ENCODE measurements around the gene MRPL50. TPM values are rescaled to one million over a fixed set of nuclear protein-coding genes. Genes with fewer than 3 reads are reported as not detected.
A peak's percentile ranks its signal among the peaks of the same experiment; 100 is the strongest.
"Not testable (repeated sequence)": the region's sequence is repeated elsewhere in the genome, so short reads cannot be mapped to it uniquely, and the experiment has no call there.

The MRPL50 gene
- total and polyA plus RNA-seq, 2 experiments from 2014 or later = 25.5 to 59.0 TPM

- no peak for TF ChIP-seq REST (IDR thresholded peaks at IDR 0.05; ENCODE audit: unreplicated experiment)
Observed at GRCh38 chr9:101387871-101388506, 10.4 kb downstream of the MRPL50 start (continued).

- H3K27ac ChIP-seq (ENCODE audit: low read depth); H3K27me3 ChIP-seq (ENCODE audit: insufficient read depth); H3K79me2 ChIP-seq (replicated peaks; ENCODE audit: insufficient read depth); H3K4me3 Mint-ChIP-seq; H3K9me2 ChIP-seq (ENCODE audit: insufficient read depth); H3F3A ChIP-seq (replicated peaks; ENCODE audit: low read depth); H2AFZ ChIP-seq; H4K20me1 ChIP-seq (replicated peaks; ENCODE audit: insufficient read depth); ATAC-seq; H3K4me1 ChIP-seq (ENCODE audit: insufficient read depth); H3K27me3 Mint-ChIP-seq (ENCODE audit: insufficient read depth, low read depth, poor library complexity): not testable (repeated sequence)
- Mint-ChIP-seq H3K9me3 (peaks cover 21% of the 10 kb centered on the region), H3K36me3 (ENCODE audit: low read depth) (peaks cover 49% of the 10 kb centered on the region), H3K27ac (peak within 1 kb of the TSS; percentile 22; the same call in 1 of the 2 replicates), H3K4me1 (peaks cover 18% of the 10 kb centered on the region; the same call in 2 of the 3 replicates)
- DNase-seq (ENCODE audit: low spot score) = peak; percentile 15
- TF ChIP-seq ZNF331 (CRISPR knock-in tag; IDR thresholded peaks at IDR 0.05; ENCODE audit: low read depth) = 0 out of 2 replicates have a peak, but pooled peaks have one; percentile 6
- H3K36me3 ChIP-seq (ENCODE audit: insufficient read depth) = peaks cover 24% of the 10 kb centered on the region
- 0 out of 2 replicates have a peak within 1 kb of the TSS, but pooled peaks have one; percentile 1 for H3K4me3 ChIP-seq
- H3K4me2 ChIP-seq = peak within 1 kb of the TSS; percentile 22
Observed at GRCh38 chr9:101384873-101385536, 13.4 kb downstream of the MRPL50 start, which contains the start of gene BAAT. Gene BAAT, minus strand, starts transcription at chr9:101385006. Its CDS starts 13,602 bp downstream, at chr9:101371404.

GRCh38 chr9:101383361-101383760 is 15.1 kb downstream of the MRPL50 start:
- Histone ChIP-seq H3K4me1 (ENCODE audit: insufficient read depth) (peaks cover 9% of the 10 kb centered on the region; the same call in 1 of the 2 replicates), H3K4me2 (peak overlapping the region; percentile 22; the same call in 1 of the 2 replicates), H3K27me3 (ENCODE audit: insufficient read depth) (no peaks in the 10 kb centered on the region), H3K4me3 (no peak overlapping the region), H3K9me2 (ENCODE audit: insufficient read depth) (no peaks in the 10 kb centered on the region), H4K20me1 (replicated peaks; ENCODE audit: insufficient read depth) (no peaks in the 10 kb centered on the region), H3K79me2 (replicated peaks; ENCODE audit: insufficient read depth) (0 out of 2 replicates have a peak, but pooled peaks cover 4% of the 10 kb centered on the region), H3K27ac (ENCODE audit: low read depth) (no peak overlapping the region), H3K36me3 (ENCODE audit: insufficient read depth) (peaks cover 11% of the 10 kb centered on the region; the same call in 1 of the 2 replicates), H2AFZ (no peak overlapping the region), H3F3A (replicated peaks; ENCODE audit: low read depth) (no peaks in the 10 kb centered on the region)
- H3K4me3 Mint-ChIP-seq = no peak overlapping the region
- ATAC-seq (no peak), DNase-seq (ENCODE audit: low spot score) (no peak)
- H3K9me3 Mint-ChIP-seq = peaks cover 26% of the 10 kb centered on the region
- peaks cover 18% of the 10 kb centered on the region; the same call in 2 of the 3 replicates for H3K4me1 Mint-ChIP-seq
- H3K36me3 Mint-ChIP-seq (ENCODE audit: low read depth) = peaks cover 37% of the 10 kb centered on the region
- no peak overlapping the region; the same call in 1 of the 2 replicates for H3K27ac Mint-ChIP-seq
- no peak for TF ChIP-seq CREB1 (CRISPR knock-in tag; IDR thresholded peaks at IDR 0.05; ENCODE audit: low read depth)
- TF ChIP-seq NANOG (IDR thresholded peaks at IDR 0.05; ENCODE audit: borderline replicate concordance) = no peak
- TF ChIP-seq EZH2phosphoT487 (IDR thresholded peaks at IDR 0.05; ENCODE audit: unreplicated experiment) = no peak
- TF ChIP-seq JUNB (IDR thresholded peaks at IDR 0.05; ENCODE audit: unreplicated experiment) = no peak
- no peak for TF ChIP-seq REST (IDR thresholded peaks at IDR 0.05; ENCODE audit: unreplicated experiment)
- peaks cover 5% of the 10 kb centered on the region for H3K27me3 Mint-ChIP-seq (ENCODE audit: insufficient read depth, low read depth, poor library complexity)

Data from GM23338 (cell line).